Endothelial cell of umbilical vein (primary cell): ENCODE measurements around the gene CAMTA2. TPM values are rescaled to one million over a fixed set of nuclear protein-coding genes. Genes with fewer than 3 reads are reported as not detected.

Experiments used
- BruUV-seq: library from RNA; stranded (reverse); fragments of 400-500 nt; replicated peaks from 2 replicates; lab custom pipeline; 2021; lab: Mats Ljungman, UMichigan
- CTCF ChIA-PET: fragments of 300-600, 350-600 bp; sonication (Branson Sonifier 250); formaldehyde crosslinking; loops from one replicate; lab custom pipeline; 2021; ENCODE audit warnings: antibody characterized with exemption, inconsistent platforms; lab: Charles Lee
- POLR2A ChIA-PET: fragments of 300-600, 350-600 bp; sonication (Branson Sonifier 250); formaldehyde crosslinking; loops from one replicate; lab custom pipeline; 2021; ENCODE audit warnings: antibody characterized with exemption, inconsistent platforms; lab: Charles Lee
- DNase-seq: peaks from one replicate; pipeline ENCODE4 v3.0.0-alpha.2; 2011; ENCODE audit warnings: low read depth, low spot score
- FAIRE-seq: peaks from 2 replicates; lab custom pipeline; 2011; peaks lifted over from hg19 to GRCh38; lab: Jason Lieb, UNC
- H2AFZ ChIP-seq: 2 replicates; pipeline ENCODE4 v1.6.0; 2012; ENCODE audit warnings: low read depth, low read length, control low read depth, inconsistent platforms
- H3K27ac ChIP-seq: 2 replicates; pipeline ENCODE4 v1.5.1; 2011; ENCODE audit warnings: low read depth, mild to moderate bottlenecking, control low read depth, low read length, moderate library complexity; ENCODE audit not compliant: insufficient read depth
- H3K27me3 ChIP-seq, 2 experiments: 2 replicates each; pipeline versions ENCODE4 v1.6.0 to v1.6.1; 2011; ENCODE audit warnings: low read length in 2 of 2, mixed read lengths in 1 of 2; ENCODE audit not compliant: control insufficient read depth in 2 of 2, insufficient read depth in 2 of 2
- H3K36me3 ChIP-seq, 2 experiments: 2 replicates in 1 of 2; 3 replicates in 1 of 2; pipeline ENCODE4 v1.5.1; 2011; ENCODE audit warnings: low read length in 2 of 2, mild to moderate bottlenecking in 1 of 2, moderate library complexity in 1 of 2; ENCODE audit not compliant: control insufficient read depth in 2 of 2, insufficient read depth in 2 of 2; ENCODE audit errors: extremely low read depth in 1 of 2
- H3K4me1 ChIP-seq: 3 replicates; pipeline ENCODE4 v1.5.1; 2011; ENCODE audit warnings: mild to moderate bottlenecking, low read length; ENCODE audit not compliant: control insufficient read depth, insufficient read depth; ENCODE audit errors: extremely low read depth
- H3K4me2 ChIP-seq: 2 replicates; pipeline ENCODE4 v1.6.1; 2011; ENCODE audit warnings: low read length, control low read depth, mixed read lengths; ENCODE audit not compliant: insufficient read depth
- H3K4me3 ChIP-seq, 3 experiments: fragments of 200-600 bp in 1 of 3; sonication (generic), shearing (Covaris generic) in 1 of 3; replicated peaks in 1 of 3; 2 replicates each; pipeline ENCODE4 v1.5.1; 2011 to 2016; ENCODE audit warnings: control low read depth in 3 of 3, low read length in 3 of 3, mild to moderate bottlenecking in 2 of 3, inconsistent platforms in 1 of 3, low read depth in 1 of 3, moderate library complexity in 1 of 3; ENCODE audit not compliant: insufficient read depth in 1 of 3
- H3K79me2 ChIP-seq: 2 replicates; pipeline ENCODE4 v1.6.0; 2012; ENCODE audit warnings: low read length, inconsistent platforms; ENCODE audit not compliant: control insufficient read depth, insufficient read depth
- H3K9ac ChIP-seq: replicated peaks from 2 replicates; pipeline ENCODE3; 2011; ENCODE audit warnings: low read length, control low read depth; ENCODE audit not compliant: insufficient read depth; ENCODE audit errors: extremely low read depth
- H3K9me1 ChIP-seq: replicated peaks from 3 replicates; pipeline ENCODE4 v1.6.0; 2011; ENCODE audit warnings: mild to moderate bottlenecking, low read length; ENCODE audit not compliant: control insufficient read depth, insufficient read depth; ENCODE audit errors: extremely low read depth
- H3K9me3 ChIP-seq: replicated peaks from 2 replicates; pipeline ENCODE4 v1.5.1; 2012; ENCODE audit warnings: low read length, inconsistent platforms; ENCODE audit not compliant: control insufficient read depth, insufficient read depth
- H4K20me1 ChIP-seq: replicated peaks from 2 replicates; pipeline ENCODE3; 2011; ENCODE audit warnings: mild to moderate bottlenecking, low read length; ENCODE audit not compliant: control insufficient read depth, insufficient read depth; ENCODE audit errors: extremely low read depth
- FOS ChIP-seq: IDR thresholded peaks from 2 replicates; pipeline ENCODE4 v1.6.1; 2011; ENCODE audit warnings: mild to moderate bottlenecking, low read length, moderate library complexity, borderline replicate concordance; ENCODE audit not compliant: insufficient read depth
- GATA2 ChIP-seq: IDR thresholded peaks from 2 replicates; pipeline ENCODE4 v1.7.0; 2011; ENCODE audit warnings: low read depth, mild to moderate bottlenecking, moderate library complexity, mixed read lengths, low read length; ENCODE audit not compliant: insufficient read length, insufficient read depth
- POLR2A ChIP-seq: IDR thresholded peaks from 2 replicates; pipeline ENCODE4 v1.6.1; 2012; ENCODE audit warnings: low read depth, mild to moderate bottlenecking, control low read depth, low read length
- dilution Hi-C: fragments of 300-500 bp; cut with MboI; formaldehyde crosslinking; loops from one replicate; pipeline ENCODE4 v1.15.0; 2019; ENCODE audit warnings: low sequenced_read_pairs; ENCODE audit not compliant: extremely low pct_ligation_motif_present
- intact Hi-C: fragments of 100-400 bp; cut with micrococcal nuclease; formaldehyde crosslinking; loops from one replicate; pipeline ENCODE4 v1.10.0; 2022
- polyA plus RNA-seq, 4 experiments: library from polyadenylated mRNA; depleted of rRNA in 3 of 4; stranded (reverse) in 3 of 4; unstranded in 1 of 4; fragments of >200 nt; gene quantifications; 2 replicates each; pipeline versions ENCODE4 v1.2.1 to v1.2.3, GENCODE V29; 2011 to 2012; ENCODE audit warnings: missing spikeins in 1 of 4
- total RNA-seq: library from RNA; stranded (reverse); gene quantifications from 2 replicates; pipeline ENCODE4 v1.2.3, GENCODE V29; 2021

Gene CAMTA2
- total and polyA plus RNA-seq, 2 donors (not counting 3 experiments of a cell fraction or from before 2014, with no cell fraction given), result 33.8 to 51.0 TPM

GRCh38 chr17:4969551-4970173 is 17.8 kb downstream of the CAMTA2 start:
- no peaks in the 10 kb centered on the region for H3K27me3 ChIP-seq
- POLR2A ChIA-PET, result interaction anchor here (1.2 kb wide), 1 partner anchor 61 kb away, joined by 3 read pairs; no protein-coding TSS in a partner anchor
- no peak overlapping the region for H3K27ac ChIP-seq
- no TSS peak for BruUV-seq
- H4K20me1 ChIP-seq, result no peaks in the 10 kb centered on the region
- peaks cover 24% of the 10 kb centered on the region for H3K4me1 ChIP-seq
- no peak overlapping the region for H3K9ac ChIP-seq
- intact Hi-C loops (no loop called here), dilution Hi-C loops (no loop called here)
- peaks cover 9% of the 10 kb centered on the region for H3K79me2 ChIP-seq
- DNase-seq (no peak), FAIRE-seq (no peak)
- H3K4me3 ChIP-seq, result no peak overlapping the region
- no peak for TF ChIP-seq POLR2A
- no peak for TF ChIP-seq GATA2
- H3K36me3 ChIP-seq, result peaks cover 11 to 36% of the 10 kb centered on the region in 2 experiments
- H3K4me2 ChIP-seq, result peak overlapping the region; percentile 29
- no peaks in the 10 kb centered on the region for H3K9me1 ChIP-seq
- no peak overlapping the region for H2AFZ ChIP-seq
- no peaks in the 10 kb centered on the region for H3K9me3 ChIP-seq
- CTCF ChIA-PET, result interaction anchor here (0.8 to 4.5 kb wide), 3 partner anchors 11 to 60 kb away, joined by 4 to 40 read pairs (median 5); partner anchors contain the start of gene CAMTA2

- intact Hi-C loops (no loop called here), dilution Hi-C loops (no loop called here)
- H4K20me1 ChIP-seq, result no peaks in the 10 kb centered on the region
- H3K27me3 ChIP-seq, result no peaks in the 10 kb centered on the region
- no TSS peak for BruUV-seq
- peaks cover 11 to 32% of the 10 kb centered on the region in 2 experiments for H3K36me3 ChIP-seq
- H2AFZ ChIP-seq, result no peak overlapping the region
- no peaks in the 10 kb centered on the region for H3K9me3 ChIP-seq
- peaks cover 9% of the 10 kb centered on the region for H3K79me2 ChIP-seq
- H3K9ac ChIP-seq, result peak overlapping the region; percentile 14
- FAIRE-seq, result peak; percentile 59
- peak overlapping the region; percentile 46 for H3K27ac ChIP-seq
- POLR2A ChIA-PET, result interaction anchor here (1.2 to 2.6 kb wide), 2 partner anchors 29 to 60 kb away, joined by 3 to 15 read pairs; partner anchors contain the start of genes RNF167 and SLC25A11
- H3K4me1 ChIP-seq, result peaks cover 24% of the 10 kb centered on the region
- peak overlapping the region in 2 of 3 experiments; percentile 29 to 87 for H3K4me3 ChIP-seq
- H3K4me2 ChIP-seq, result peak overlapping the region; percentile 29
- H3K9me1 ChIP-seq, result no peaks in the 10 kb centered on the region
- TF ChIP-seq FOS, result no peak
- peak; percentile 38 for DNase-seq
- CTCF ChIA-PET, result interaction anchor here (4.5 kb wide), 1 partner anchor 18 kb away, joined by 40 read pairs; the partner anchor contains the start of gene CAMTA2
Measured at GRCh38 chr17:4969047-4969550, 18.4 kb downstream of the CAMTA2 start.
